GM18907 (cell line): ENCODE measurements around the gene SERTAD2.

Experiments used
- ATAC-seq: cut with Tn5 transposase; IDR thresholded peaks from one replicate; pipeline ENCODE4 v1.9.1; 2021; ENCODE audit warnings: mild to moderate bottlenecking, moderate library complexity; ENCODE audit not compliant: unreplicated experiment

Gene SERTAD2

DNA sequence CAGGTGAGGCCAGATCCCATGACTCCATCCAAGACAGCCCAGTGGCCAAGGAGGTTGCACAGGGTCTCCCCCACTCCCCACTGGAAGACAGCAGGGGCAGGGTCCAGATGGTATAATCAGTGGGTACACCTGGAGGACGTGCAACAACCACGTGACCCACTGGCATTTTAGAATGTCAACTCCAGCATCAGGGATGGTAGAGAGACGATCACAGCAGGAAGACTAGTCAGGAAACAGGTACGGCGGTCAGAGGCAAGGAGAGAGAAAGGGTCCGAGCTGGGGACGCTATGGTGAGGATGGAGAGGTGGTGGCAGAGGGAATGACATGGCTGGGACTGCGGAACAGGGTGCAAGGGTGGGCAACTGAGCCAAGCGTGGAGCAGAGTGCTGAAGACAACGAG is 23.0 kb downstream of the SERTAD2 start:
- ATAC-seq: no peak

DNA sequence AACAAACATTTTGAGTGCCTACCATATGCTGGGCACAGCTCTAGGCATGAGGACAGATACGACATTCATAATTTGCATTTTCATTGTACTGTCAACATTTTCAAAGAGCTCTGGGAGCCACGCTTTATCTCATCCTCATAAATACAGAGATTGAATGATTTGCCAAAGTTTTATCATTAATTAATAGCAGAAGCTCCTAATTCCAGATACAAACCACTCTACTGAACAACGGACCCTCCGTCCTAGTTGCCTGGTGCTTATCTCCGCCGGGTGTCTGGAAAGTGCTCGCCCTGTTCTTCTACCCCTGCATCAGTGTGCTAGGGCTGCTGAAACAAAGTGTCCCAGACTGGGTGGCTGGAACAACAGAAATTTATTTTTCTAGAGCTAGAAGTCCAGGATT is 23.8 kb downstream of the SERTAD2 start:
- no peak for ATAC-seq

DNA sequence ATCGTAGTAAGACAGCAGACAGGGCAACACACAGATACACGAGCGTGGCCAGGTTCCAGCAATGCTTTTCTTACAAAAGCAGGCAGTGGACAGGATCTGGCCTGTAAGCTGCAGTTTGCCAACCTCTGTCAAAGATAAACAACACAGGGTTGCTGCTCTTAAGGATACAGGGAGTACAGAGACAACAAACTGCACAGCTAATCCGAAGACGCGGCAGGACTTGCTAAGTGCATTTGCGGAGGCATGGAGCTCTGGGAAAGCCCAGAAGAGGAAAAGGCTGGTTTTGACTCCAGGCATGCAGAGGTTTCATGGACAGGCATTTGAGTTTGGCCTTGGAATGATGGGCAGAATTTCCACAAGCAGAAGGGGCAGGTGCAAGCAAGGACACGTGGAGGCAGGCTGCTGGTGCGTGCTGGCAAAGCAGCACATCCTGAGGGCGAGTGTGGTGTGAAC is 24.4 kb downstream of the SERTAD2 start:
- ATAC-seq: no peak

DNA sequence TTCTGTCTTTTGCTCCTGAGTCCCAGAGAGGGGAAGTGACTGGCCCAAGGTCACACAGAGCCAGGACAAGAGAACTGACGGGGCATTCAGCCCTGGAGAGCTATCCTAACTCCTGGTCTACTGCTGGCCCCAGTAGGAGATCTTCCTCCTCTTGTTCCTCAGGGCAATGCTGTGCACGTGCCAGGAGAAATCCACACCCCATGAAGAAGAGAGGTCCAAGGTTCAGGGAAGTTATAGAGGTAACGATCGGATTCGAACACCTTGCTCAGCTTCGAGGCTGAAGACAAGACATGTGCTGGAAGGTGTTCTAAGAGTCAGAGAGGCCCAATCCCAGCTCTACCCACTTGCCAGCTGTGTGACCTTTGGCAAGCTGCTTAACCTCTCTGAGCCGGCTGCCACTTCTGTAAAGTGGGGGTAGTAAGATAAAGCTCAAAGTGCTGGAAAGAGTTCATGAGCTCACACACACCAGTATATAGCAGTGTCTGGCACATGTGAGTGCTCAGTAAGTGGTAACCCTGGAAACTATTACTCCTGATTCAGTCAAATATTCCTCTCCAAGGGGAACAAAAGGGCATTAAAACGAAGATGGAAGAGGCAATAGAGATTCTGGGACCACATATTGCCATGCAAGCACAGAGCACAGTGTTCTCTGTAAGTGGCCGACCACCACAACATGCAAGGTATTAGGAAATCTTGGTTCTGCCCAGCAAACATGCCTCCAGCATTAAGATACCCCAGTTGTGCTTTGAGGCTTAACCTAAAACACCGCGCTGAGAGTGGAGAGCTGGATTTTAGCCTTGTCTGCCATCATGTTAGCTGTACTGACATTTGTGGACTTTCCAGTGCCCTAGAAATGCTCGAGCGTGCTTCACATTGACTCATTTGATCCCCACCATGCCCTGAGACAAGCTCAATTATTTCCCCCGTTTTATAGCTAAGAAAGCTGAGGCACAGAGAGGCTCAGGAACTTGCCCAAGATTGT is 25.6 kb downstream of the SERTAD2 start:
- ATAC-seq: no peak

DNA sequence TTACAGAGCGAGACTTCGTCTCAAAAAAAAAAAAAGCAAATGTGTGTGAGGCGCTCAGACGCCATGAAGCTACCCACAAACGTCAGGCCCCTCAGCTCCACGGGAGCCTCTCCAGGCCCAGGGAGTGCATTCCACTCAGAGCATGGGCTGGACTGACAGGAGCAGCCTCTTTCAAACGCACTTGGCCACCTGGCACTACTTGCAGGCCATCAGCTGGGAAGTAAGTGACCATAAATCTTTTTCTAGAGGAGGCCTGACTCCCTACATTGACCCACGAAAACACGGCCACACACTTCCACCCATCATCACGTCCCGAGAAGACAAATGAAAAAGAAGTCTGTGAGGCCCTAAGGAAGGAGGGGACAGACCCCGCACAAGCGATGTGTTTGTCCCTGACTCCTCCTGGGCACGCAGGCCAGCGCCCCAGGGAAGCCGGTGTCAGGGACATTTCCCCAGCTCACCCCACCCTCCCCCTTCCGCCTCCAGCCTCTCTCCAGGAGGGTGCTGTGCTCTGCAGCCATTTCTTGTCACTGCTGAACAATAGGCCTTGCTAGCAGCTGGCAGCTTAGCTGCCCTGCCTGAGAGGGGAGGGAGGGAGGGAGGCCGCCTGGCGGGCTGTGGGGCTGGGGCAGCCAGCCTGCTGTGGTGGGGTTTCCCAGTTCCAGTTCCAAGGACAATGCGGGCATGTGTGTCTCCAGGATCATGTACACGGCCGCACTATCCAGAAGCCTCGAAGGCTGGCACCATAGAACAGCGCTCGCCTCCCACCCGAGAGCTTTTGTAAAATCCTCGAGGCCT is 26.6 kb downstream of the SERTAD2 start:
- ATAC-seq: no peak

DNA sequence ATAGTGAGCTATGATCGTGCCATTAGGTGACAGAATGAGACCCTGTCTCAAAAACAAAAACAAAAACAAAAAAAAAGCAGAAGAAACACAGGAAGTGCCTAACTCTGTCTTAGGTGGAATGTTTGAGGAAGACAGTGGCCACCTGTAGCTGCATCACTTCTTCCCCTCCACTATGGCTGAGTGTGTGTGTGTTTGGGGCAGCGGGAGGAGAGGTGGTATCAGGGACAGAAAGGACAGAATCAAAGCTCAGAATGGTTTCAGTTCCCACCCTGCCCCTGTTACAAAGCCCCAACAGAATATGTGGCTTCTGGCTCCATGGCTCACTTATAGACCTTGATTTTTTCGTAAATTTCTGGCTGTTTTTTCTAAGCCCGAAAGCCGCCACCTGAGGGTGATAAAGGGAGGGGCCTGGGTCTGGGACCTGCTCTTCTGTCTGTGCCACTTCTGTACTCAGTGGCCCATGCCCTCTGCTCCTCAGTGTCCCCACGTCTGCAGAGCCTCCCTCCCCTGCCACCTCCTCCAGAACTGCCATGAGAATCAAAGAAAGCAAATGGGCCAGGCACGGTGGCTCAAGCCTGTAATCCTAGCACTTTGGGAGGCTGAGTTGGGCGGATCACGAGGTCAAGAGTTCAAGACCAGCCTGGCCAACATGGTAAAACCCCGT is 27.4 kb downstream of the SERTAD2 start:
- ATAC-seq: no peak

DNA sequence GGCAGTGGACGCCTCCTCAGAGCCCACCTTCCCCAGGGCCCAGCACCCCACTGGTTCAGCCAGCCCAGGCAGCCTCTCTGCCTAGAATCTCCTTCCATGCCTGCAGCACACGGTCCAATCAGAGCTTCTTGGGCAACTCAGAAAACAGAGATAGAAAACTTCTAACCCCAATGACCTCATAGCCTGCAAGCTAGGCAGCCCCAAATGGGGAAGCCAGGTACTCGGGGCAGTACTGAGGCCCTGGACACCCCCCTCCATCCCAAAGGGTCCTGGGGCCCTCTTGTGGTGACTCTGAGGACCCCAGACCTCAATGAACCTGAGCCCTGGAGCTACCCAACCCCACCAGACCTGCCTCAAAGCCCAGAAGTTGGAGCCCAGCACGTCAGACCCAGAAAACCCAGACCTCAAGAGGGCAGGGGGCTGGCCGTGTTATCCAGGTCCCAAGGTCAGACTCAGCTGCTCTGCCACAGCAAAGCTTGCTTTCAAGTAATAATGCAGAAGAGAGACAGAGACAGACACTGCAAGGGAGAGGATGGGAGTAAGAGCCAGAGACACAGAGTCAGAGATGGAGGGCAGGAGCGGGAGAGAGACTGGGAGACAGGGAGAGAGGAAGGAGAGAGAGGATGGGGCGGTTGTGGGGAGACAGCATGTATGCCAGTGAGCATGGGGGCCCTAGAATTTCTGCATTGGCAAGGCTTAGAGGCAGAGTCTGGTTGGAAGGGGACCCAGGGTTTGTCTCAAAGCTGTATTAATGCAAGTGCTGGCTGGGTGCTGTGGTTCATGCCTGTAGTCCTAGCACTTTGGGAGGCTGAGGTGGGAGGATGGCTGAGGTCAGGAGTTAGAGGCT is 28.2 kb downstream of the SERTAD2 start:
- ATAC-seq: no peak

DNA sequence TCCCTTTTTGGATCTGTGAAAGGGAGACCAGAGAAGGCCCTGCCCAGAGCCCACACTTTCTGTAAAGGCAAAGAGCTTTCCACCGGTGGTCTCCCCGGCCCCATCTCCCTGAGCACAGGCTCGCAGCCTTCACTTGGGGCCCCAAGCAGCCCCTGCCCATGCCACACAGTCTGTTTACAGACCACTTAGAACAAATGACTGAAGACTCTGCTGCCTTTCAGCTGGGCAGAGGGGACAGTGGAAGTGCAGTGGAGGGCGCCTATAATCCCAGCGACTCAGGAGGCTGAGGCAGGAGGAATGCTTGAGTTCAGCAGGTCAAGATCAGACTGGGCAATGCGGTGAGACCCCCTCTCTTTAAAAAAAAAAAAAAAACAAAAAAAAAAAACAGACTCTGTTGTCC is 28.9 kb downstream of the SERTAD2 start:
- ATAC-seq: no peak

DNA sequence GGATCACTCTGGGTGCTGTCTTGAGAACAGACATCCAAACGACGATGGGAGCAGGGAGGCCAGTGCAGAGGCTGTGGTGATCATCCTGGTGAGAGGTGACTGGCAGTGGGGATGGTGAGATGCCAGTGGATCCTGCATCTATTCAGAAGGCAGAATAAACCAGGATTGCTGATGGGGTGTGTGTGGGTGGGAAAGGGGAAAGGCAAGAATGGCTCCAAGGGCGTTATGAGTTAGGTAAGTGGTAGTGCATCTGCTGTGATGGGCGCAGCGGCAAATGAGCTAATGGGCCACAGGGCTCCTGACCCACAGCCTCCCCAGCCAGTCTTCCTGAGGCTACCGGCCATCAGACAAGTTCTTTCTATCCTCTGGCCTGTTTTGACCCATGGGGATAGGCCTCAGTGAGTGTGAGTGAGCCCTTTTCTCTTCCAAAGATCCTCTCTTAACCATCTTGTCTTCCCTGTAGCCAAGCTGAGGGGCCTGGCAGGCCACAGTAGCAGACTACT is 29.6 kb downstream of the SERTAD2 start:
- no peak for ATAC-seq

DNA sequence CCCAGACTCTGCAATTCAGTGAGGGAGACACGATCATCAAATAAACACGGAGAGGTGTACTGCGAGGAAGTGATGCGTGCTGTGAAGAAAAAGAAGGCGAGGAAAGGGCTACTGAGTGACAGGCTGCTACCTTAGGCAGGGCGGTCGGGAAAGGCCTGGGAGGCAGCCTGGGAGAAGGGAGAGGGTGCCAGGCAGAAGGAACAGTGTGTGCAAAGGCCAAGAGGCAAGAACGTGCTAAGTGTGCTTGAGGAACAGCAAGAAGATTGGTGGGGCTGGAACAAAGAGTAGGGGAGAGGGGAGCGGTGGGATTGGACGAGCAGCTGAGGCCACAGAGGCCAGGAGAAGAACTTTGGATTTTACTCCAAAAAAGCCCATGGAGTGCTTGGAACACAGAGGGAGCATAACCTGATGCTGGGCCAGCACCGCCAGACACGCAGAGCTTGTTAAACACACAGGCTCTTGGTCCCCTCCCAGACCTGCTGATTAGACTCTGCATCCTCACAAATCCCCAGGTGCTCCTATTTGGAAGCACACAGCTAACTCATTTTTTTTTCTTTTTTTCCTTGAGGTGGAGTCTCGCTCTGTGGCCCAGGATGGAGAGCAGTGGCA is 30.4 kb downstream of the SERTAD2 start:
- no peak for ATAC-seq

DNA sequence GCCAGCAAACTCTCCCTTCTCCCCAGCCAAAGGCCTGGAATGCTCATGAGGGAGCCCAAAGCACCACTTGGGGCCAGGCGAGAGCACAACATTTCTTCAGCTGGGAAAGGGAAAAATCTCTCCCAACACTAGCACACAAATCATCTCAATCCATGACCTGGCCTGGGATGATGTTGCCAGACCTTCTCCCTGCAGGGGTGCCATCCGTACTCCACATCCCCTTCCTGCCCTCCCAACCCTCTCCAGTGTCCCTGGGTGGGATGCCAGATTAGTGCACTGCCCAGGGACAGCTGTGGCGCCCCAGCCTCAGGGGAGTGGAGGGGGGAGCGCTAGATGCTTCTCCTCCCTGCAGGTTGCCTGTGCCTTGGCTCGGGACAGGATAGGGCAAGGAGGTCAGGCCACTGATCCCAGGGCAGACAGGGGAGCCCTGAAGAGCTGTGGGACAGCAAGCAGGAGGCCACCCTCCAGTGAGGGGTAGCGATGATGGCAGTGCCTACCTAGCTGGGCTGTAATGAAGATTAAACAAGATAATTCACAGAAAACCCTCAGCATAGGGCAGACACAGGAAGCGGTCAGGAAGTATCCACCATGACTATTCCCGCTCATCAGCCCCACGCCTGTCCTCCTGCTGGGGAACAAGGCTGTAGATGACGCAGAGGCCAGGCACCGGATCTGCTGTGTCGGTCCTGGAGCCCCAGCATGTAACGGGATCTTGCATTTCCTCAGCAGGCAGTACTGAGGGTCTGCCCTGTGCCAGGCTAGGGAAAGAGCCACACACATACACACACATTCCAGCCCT is 31.1 kb downstream of the SERTAD2 start:
- no peak for ATAC-seq

DNA sequence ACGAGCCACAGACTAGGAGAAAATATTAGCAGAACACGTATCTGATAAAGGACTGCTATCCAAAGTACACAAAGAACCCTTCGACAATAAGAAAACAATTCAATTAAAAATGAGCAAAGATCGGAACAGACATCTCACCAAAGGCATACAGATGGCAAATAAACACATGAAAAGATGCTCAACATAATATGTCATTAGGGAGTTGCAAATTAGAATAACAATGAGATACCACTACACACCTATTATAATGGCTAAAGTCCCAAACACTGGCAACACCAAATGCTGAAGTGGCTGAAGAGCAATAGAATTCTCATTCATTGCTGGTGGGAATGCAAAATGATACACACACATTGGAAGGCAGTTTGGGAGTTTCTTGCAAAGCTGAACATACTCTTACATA is 33.1 kb downstream of the SERTAD2 start:
- no peak for ATAC-seq

DNA sequence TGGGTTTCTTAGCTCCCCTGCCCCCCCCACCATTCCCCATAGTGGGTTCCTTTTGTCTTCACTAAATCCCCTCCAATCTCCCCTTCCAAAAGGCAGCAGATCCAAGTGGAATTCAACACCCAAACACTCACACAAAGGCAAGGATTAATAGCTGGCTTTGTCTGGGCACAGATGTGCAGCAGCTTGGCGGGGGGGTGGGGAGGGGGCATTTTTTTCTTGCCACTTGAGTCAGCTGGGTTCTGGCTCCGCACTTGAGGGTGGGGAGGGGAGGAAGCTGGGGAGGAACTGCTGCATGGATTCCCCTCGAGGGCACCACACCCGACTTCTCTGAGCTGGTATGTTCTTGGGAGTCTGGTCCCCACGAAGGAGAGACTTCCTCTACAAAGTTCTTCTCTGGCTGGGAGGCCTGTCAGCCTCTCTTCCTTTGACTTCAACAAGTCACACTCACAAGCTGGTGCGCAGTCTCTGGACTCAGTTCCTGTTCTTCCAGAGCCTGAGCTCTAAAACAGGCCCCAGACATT is 36.0 kb downstream of the SERTAD2 start:
- no peak for ATAC-seq

DNA sequence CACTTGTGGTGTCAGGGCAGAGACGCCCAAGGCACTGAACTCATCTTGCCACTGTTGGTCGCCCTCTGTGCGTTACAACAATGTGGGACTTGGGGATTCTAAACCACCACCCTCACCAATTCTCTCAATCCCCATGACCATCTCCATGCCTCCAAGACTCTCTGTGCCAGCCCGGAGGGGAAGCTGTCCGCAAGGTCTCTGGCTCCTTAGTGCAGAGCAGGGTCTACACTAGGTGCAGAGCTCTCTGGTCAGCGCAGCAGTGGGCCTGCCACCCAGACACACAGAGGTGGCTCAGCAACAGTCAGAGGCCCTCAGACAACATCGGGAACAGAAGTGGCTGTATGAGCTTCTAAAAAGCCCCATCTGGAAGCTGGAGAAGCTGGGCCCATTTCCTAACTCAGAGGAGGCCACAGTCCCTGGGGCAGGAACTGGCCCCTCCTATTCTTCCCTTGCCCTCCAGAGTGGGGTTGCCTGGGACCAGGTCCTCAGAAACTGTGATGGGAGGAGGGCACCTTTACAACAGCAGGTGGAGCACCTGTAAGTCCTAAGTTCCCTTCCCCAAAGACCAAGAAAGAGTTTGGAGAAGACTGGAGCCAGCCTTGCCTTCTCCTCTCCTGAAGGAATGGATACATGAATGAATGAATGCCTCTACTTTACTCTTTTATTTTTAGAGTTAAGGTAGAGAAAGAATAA is 37.7 kb downstream of the SERTAD2 start:
- no peak for ATAC-seq

DNA sequence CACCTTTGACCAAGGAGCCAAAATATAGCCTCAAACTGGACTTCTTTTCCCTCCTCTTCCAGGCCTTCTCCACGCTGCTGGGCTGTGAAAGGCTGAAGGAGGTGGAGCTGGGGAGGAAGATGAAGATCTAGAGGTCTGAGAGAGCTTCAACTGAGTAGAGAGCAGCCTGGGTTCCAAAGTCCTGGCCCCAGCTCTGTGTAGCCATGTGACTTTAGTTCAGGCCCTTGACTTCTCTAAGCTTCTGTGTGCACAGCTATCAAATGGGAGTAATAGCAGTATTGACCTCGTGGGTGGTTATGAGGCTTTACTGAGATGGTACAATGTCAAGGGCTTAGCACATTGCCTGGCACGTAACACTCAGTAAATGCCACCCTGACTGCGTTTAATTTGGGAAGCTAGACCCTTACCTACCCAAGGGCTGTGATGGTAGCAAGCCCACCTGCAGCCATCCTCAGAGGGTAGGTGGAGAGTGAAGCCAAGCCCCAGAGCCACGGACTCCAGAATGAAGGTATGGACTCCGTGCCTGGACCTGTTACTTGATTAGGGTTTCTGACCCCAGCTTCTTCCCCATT is 38.4 kb downstream of the SERTAD2 start:
- no peak for ATAC-seq

DNA sequence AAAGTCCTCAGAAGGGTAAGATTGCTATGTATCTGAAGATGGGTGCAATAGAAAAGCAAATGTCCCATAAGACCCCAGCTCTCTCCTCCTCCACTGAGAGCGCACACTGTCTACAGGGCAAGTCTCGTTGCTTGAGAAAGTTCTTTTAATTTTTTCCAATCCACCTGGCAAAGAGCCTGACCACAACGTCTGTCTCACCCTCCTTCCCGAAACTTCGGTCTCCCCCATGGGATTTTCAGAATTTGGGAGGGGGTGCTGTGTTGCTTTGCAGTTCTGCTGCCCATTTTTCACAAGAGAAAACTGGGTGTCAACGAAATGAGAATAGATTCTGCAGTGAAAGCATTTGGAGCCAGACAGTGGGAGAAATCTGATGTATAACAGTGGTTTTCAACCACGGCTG is 40.4 kb downstream of the SERTAD2 start:
- no peak for ATAC-seq

DNA sequence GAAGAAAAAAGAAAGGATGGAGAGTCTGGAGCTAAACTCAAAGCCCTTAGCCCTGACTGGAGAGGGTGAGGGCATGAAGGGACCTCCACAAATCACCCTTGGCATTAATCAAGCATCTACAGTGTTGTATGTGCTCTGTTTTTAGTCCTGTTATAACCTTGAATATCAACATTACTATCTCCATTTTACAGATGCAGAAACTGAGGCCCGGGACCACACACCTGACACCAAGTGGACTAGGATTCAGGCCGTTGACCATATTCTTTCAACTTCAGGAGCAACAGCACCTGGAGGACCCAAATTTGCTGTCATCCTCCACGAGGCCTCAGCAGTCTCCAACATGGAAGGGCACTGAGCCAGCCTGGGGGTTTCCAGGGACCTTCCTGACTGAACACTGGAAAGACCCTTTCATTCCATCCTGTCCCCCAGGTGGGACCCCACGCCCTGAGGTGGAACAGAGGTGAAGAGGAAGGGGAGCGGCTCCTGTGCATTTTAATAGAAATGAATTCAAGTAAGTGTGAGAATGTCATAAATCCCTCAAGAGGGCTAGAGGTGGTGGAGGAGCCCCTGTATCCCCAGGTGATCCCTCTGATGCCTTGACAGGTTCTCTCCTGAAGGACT is 41.0 kb downstream of the SERTAD2 start:
- no peak for ATAC-seq
